Measurements from ENCODE around the gene OXLD1.

The OXLD1 gene

DNA sequence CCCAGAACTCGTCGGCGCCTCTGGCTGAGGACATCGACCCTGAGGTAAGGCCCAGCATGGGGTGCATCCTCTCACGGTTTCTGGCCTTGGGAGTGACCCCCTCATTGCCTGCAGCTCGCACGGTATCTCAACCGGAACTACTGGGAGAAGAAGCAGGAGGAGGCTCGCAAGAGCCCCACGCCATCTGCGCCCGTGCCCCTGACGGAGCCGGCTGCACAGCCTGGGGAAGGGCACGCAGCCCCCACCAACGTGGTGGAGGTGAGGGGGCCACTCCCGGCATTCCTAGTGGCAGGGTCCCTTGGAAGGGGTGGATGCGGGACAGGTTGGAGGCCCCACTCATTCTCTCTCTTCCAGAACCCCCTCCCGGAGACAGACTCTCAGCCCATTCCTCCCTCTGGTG is 28.4 kb upstream of the OXLD1 start:
- TF ChIP-seq, protein P1, sequence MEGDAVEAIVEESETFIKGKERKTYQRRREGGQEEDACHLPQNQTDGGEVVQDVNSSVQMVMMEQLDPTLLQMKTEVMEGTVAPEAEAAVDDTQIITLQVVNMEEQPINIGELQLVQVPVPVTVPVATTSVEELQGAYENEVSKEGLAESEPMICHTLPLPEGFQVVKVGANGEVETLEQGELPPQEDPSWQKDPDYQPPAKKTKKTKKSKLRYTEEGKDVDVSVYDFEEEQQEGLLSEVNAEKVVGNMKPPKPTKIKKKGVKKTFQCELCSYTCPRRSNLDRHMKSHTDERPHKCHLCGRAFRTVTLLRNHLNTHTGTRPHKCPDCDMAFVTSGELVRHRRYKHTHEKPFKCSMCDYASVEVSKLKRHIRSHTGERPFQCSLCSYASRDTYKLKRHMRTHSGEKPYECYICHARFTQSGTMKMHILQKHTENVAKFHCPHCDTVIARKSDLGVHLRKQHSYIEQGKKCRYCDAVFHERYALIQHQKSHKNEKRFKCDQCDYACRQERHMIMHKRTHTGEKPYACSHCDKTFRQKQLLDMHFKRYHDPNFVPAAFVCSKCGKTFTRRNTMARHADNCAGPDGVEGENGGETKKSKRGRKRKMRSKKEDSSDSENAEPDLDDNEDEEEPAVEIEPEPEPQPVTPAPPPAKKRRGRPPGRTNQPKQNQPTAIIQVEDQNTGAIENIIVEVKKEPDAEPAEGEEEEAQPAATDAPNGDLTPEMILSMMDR (IDR thresholded peaks at IDR 0.05; ENCODE audit: low read depth, low read length) = no peak
- no peak for DNase-seq (ENCODE audit: low read depth in 2 of 2)
- H3K4me3 ChIP-seq (replicated peaks in 1 of 2; ENCODE audit: low read depth in 2 of 2, low read length in 2 of 2) = no peak overlapping the region

DNA sequence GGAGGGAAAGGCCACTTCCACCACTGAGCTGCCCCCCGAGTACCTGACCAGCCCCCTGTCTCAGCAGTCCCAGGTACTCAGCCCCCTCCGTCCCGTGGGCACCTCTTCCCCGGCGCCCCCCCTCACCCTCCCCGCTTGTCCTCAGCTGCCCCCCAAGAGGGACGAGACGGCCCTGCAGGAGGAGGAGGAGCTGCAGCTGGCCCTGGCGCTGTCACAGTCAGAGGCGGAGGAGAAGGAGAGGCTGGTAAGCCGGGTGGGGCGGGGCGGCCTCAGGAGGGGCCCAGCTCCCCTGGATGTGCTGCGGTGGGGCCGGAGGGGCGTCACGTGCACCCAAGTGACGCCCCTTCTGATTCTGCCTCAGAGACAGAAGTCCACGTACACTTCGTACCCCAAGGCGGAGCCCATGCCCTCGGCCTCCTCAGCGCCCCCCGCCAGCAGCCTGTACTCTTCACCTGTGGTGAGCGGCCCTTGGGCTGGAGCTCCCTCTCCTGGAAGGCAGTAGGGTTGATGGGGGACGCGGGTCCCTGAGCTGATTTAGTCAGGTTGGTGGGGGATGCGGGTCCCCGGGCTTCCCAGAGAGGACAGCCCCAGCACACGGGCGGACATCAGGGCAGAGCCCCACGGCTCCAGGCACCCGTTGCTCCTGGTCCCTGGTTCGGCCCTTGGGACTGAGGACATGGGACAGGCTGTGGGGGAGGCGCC is 27.3 kb upstream of the OXLD1 start:
- TF ChIP-seq, protein P1 (IDR thresholded peaks at IDR 0.05; ENCODE audit: low read depth, low read length) = no peak
- no peak overlapping the region for H3K4me3 ChIP-seq (replicated peaks in 1 of 2; ENCODE audit: low read depth in 2 of 2, low read length in 2 of 2)
- no peak for DNase-seq (ENCODE audit: low read depth in 2 of 2)

DNA sequence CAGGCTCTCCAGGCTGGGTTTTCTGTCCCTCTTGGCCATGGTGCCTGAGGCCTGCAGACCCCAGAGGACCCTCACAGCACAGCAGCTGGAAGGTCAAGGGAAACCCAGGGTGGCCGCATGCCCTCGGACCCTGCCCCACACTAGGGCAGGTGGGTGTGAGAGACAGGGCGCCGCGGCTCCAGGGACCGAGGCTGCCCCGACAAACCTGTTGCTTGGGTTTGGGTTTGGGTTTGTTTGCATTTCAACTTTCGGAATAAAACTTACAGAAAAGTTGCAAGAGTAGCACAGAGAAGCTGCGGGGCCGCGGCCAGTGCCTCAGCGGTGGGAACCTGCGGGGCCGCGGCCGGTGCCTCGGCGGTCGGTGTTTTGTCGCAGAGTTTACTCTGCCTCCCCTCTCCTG is 25.2 kb upstream of the OXLD1 start:
- TF ChIP-seq, protein P1 (IDR thresholded peaks at IDR 0.05; ENCODE audit: low read depth, low read length) = no peak
- DNase-seq (ENCODE audit: low read depth in 2 of 2) = no peak
- no peak overlapping the region for H3K4me3 ChIP-seq (replicated peaks in 1 of 2; ENCODE audit: low read depth in 2 of 2, low read length in 2 of 2)

DNA sequence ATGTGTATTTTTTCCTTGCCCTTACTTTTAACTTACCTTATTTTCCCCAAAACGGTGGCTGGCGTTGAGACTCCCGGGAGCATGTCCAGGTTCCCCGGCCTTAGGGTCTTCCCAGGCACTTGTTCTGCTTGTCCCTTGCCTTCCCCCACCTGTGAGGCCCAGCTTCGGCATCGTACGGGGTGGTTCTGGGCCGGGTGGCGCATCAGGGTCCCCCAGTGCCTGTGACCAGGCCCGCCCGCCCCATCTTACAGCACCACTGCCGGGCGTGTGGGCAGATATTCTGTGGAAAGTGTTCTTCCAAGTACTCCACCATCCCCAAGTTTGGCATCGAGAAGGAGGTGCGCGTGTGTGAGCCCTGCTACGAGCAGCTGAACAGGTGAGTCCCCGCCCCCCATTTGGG is 24.8 kb upstream of the OXLD1 start:
- TF ChIP-seq, protein P1 (IDR thresholded peaks at IDR 0.05; ENCODE audit: low read depth, low read length) = no peak
- no peak for DNase-seq (ENCODE audit: low read depth in 2 of 2)
- H3K4me3 ChIP-seq (replicated peaks in 1 of 2; ENCODE audit: low read depth in 2 of 2, low read length in 2 of 2) = no peak overlapping the region

DNA sequence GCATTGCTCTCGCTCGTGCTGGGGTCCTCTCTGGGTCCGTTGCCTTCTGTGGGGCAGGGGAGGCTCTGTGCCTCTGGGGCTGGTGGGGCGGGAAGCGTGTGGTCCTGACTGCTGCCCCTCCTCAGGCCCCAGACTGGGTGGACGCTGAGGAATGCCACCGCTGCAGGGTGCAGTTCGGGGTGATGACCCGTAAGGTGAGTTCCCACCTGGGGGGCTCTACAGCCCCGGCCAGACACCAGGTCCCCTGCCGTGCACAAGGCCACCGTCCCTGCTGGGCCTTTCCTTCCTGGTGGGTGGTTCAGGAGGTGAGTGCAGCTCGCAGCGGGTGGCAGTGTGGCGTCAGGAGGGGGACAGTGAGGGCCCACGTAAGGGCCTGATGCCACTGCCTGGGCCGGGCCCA is 24.1 kb upstream of the OXLD1 start:
- TF ChIP-seq, protein P1 (IDR thresholded peaks at IDR 0.05; ENCODE audit: low read depth, low read length) = no peak
- DNase-seq (ENCODE audit: low read depth in 2 of 2) = no peak

DNA sequence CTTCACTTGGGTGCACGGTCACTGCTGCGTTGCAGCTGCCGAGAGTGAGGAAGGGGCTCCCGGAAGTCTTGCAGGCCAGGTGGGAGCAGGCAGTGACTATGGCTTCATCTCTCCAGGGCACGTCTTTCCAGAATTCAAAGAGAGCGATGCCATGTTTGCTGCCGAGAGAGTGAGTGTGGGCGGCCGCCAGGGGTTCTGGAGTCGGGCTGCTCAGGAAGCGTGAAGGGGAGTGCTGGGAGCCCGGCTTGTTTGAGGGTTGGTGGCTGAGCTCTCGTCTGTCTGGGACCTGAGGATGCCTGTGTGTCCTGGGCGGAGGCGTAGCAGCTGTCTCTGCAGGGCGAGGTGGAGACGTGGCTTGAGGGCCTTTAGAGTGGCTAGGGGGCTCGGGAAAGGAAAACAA is 23.7 kb upstream of the OXLD1 start:
- H3K4me3 ChIP-seq (replicated peaks in 1 of 2; ENCODE audit: low read depth in 2 of 2, low read length in 2 of 2) = no peak overlapping the region
- no peak for DNase-seq (ENCODE audit: low read depth in 2 of 2)
- TF ChIP-seq, protein P1 (IDR thresholded peaks at IDR 0.05; ENCODE audit: low read depth, low read length) = no peak

More for the DNA sequence above, 24.1 kb upstream of the OXLD1 start:
- no peak overlapping the region for H3K4me3 ChIP-seq (replicated peaks in 1 of 2; ENCODE audit: low read depth in 2 of 2, low read length in 2 of 2)

DNA sequence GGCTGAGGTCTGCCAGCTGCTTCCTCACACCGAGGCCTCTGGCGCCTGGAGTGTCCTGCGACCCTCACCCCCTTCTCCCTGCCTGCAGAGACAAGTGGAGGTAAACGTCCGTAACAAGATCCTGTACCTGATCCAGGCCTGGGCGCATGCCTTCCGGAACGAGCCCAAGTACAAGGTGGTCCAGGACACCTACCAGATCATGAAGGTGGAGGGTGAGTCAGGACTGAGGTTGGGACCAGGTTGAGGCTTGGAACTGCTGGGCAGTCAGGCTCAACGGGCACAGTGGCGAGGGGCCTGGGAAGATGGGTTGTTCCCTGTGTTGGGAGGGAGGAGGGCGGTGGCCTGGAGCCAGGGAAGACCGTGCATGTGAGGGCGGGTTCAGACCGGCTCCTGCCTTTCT is 22.2 kb upstream of the OXLD1 start:
- no peak for DNase-seq (ENCODE audit: low read depth in 2 of 2)
- no peak overlapping the region for H3K4me3 ChIP-seq (replicated peaks in 1 of 2; ENCODE audit: low read depth in 2 of 2, low read length in 2 of 2)
- TF ChIP-seq, protein P1 (IDR thresholded peaks at IDR 0.05; ENCODE audit: low read depth, low read length) = no peak

Data from cardiac fibroblast (primary cell).